OCI-LY7 (cell line): Measurements from ENCODE around the gene INPP5F. TPM values are rescaled to one million over a fixed set of nuclear protein-coding genes. Genes with fewer than 3 reads are reported as not detected.

Experiments
- BruUV-seq: library from RNA; stranded (reverse); fragments of 400-500 nt; replicated peaks from 2 replicates; lab custom pipeline; 2021; lab: Mats Ljungman, UMichigan
- CTCF ChIA-PET: fragments of 300-600 bp; sonication (Branson Sonifier 250); formaldehyde crosslinking; loops from one replicate; lab custom pipeline; 2022; ENCODE audit warnings: antibody characterized with exemption; ENCODE audit not compliant: unreplicated experiment; lab: Charles Lee
- POLR2A ChIA-PET: fragments of 300-600 bp; sonication (Branson Sonifier 250); formaldehyde crosslinking; loops from one replicate; lab custom pipeline; 2022; ENCODE audit warnings: antibody characterized with exemption; lab: Charles Lee
- DNase-seq: peaks from one replicate; pipeline ENCODE4 v3.0.0-alpha.2; 2015; ENCODE audit warnings: low spot score
- H2AFZ ChIP-seq: fragments of 200-600 bp; sonication (generic), shearing (Covaris generic); 2 replicates; pipeline ENCODE4 v1.6.1; 2014; ENCODE audit warnings: mild to moderate bottlenecking, antibody characterized with exemption, low read length, moderate library complexity
- H3K27ac ChIP-seq: fragments of 200-600 bp; sonication (generic); 2 replicates; pipeline ENCODE4 v1.5.1; 2014; ENCODE audit warnings: mixed run types, low read depth, mild to moderate bottlenecking, moderate library complexity, low read length, inconsistent platforms; ENCODE audit not compliant: poor library complexity, severe bottlenecking
- H3K36me3 ChIP-seq: fragments of 200-600 bp; sonication (generic); 2 replicates; pipeline ENCODE4 v1.6.1; 2014; ENCODE audit warnings: mild to moderate bottlenecking, antibody characterized with exemption, low read length, moderate library complexity, mixed read lengths; ENCODE audit not compliant: insufficient read depth
- H3K4me1 ChIP-seq: fragments of 200-600 bp; sonication (generic); 2 replicates; pipeline ENCODE4 v1.5.1; 2014; ENCODE audit warnings: mild to moderate bottlenecking, low read length; ENCODE audit not compliant: insufficient read depth, poor library complexity, severe bottlenecking
- H3K4me2 ChIP-seq: fragments of 200-600 bp; sonication (generic); 2 replicates; pipeline ENCODE4 v1.6.1; 2014; ENCODE audit warnings: mild to moderate bottlenecking, low read length
- H3K4me3 ChIP-seq: fragments of 200-600 bp; sonication (generic); 2 replicates; pipeline ENCODE4 v1.5.1; 2014; ENCODE audit warnings: mild to moderate bottlenecking, low read depth, low read length; ENCODE audit not compliant: poor library complexity, severe bottlenecking
- H3K79me2 ChIP-seq: fragments of 200-600 bp; sonication (generic); 2 replicates; pipeline ENCODE4 v1.6.1; 2016; ENCODE audit warnings: low read depth, mild to moderate bottlenecking, low read length, moderate library complexity, mixed read lengths; ENCODE audit not compliant: insufficient read depth
- H3K9me2 ChIP-seq: fragments of 200-600 bp; sonication (generic); 2 replicates; pipeline ENCODE4 v1.6.1; 2016; ENCODE audit warnings: mild to moderate bottlenecking, low read length, mixed read lengths; ENCODE audit not compliant: insufficient read depth
- H3K9me3 ChIP-seq: fragments of 200-600 bp; sonication (generic); 2 replicates; pipeline ENCODE4 v1.6.1; 2014; ENCODE audit warnings: mild to moderate bottlenecking, mixed run types, low read length, mixed read lengths
- H4K20me1 ChIP-seq: fragments of 200-600 bp; sonication (generic); 2 replicates; pipeline ENCODE4 v1.6.1; 2014; ENCODE audit warnings: mild to moderate bottlenecking, antibody characterized with exemption, low read length, moderate library complexity, mixed read lengths; ENCODE audit not compliant: insufficient read depth
- EZH2phosphoT487 ChIP-seq: fragments of 200-600 bp; sonication (generic); IDR thresholded peaks from 2 replicates; pipeline ENCODE4 v1.6.1; 2018; ENCODE audit warnings: low read depth, borderline replicate concordance, mild to moderate bottlenecking, mixed run types, antibody characterized with exemption, low read length, moderate library complexity, mixed read lengths
- intact Hi-C: fragments of 100-400 bp; cut with micrococcal nuclease; formaldehyde crosslinking; loops from one replicate; pipeline ENCODE4 v1.10.0; 2022; ENCODE audit not compliant: unreplicated experiment
- total RNA-seq, 2 experiments: library from RNA; depleted of rRNA in 1 of 2; stranded (reverse); fragments of >200 nt in 1 of 2; shearing (Covaris generic) in 1 of 2; gene quantifications; 2 replicates each; pipeline ENCODE4 v1.2.3, GENCODE V29; 2014 to 2022
- TF ChIP-seq, protein P1 (sequence below): fragments of 200-600 bp; sonication (generic); conservative IDR thresholded peaks from 2 replicates; pipeline ENCODE4 v1.5.1; 2014; ENCODE audit warnings: mild to moderate bottlenecking, antibody characterized with exemption, low read length, moderate library complexity, mixed read lengths

INPP5F gene
- total RNA-seq, 2 experiments from 2014 or later: 6.2 to 12.8 TPM

- Histone ChIP-seq H3K4me3 (no peak overlapping the region), H3K79me2 (no peaks in the 10 kb centered on the region), H3K4me1 (peaks cover 3% of the 10 kb centered on the region), H3K9me3 (0 out of 2 replicates have a peak, but pooled peaks cover 4% of the 10 kb centered on the region), H3K9me2 (no peaks in the 10 kb centered on the region), H3K4me2 (no peak overlapping the region), H3K27ac (no peak overlapping the region), H2AFZ (no peak overlapping the region), H4K20me1 (no peaks in the 10 kb centered on the region), H3K36me3 (no peaks in the 10 kb centered on the region)
- ChIA-PET POLR2A (interaction anchor here (0.5 to 1.8 kb wide), 6 partner anchors 10 to 151 kb away, joined by 5 to 10 read pairs (median 6); partner anchors contain the start of gene INPP5F), CTCF (interaction anchor here (0.5 to 1.6 kb wide), 2 partner anchors 11 to 12 kb away, joined by 3 to 5 read pairs; partner anchors contain the start of gene INPP5F)
- no TSS peak for BruUV-seq
- no peak for DNase-seq
- intact Hi-C loops: no loop called here
- TF ChIP-seq, protein P1, sequence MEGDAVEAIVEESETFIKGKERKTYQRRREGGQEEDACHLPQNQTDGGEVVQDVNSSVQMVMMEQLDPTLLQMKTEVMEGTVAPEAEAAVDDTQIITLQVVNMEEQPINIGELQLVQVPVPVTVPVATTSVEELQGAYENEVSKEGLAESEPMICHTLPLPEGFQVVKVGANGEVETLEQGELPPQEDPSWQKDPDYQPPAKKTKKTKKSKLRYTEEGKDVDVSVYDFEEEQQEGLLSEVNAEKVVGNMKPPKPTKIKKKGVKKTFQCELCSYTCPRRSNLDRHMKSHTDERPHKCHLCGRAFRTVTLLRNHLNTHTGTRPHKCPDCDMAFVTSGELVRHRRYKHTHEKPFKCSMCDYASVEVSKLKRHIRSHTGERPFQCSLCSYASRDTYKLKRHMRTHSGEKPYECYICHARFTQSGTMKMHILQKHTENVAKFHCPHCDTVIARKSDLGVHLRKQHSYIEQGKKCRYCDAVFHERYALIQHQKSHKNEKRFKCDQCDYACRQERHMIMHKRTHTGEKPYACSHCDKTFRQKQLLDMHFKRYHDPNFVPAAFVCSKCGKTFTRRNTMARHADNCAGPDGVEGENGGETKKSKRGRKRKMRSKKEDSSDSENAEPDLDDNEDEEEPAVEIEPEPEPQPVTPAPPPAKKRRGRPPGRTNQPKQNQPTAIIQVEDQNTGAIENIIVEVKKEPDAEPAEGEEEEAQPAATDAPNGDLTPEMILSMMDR: no peak
- TF ChIP-seq EZH2phosphoT487: no peak
Measured at GRCh38 chr10:119713744-119714483, 11.9 kb upstream of the INPP5F start.

- no peak for DNase-seq
- POLR2A ChIA-PET: interaction anchor here (1.1 to 1.8 kb wide), 4 partner anchors 10 to 19 kb away, joined by 5 to 10 read pairs (median 8); partner anchors contain the start of gene INPP5F
- Histone ChIP-seq H3K9me3 (0 out of 2 replicates have a peak, but pooled peaks cover 4% of the 10 kb centered on the region), H3K79me2 (no peaks in the 10 kb centered on the region), H3K4me1 (no peaks in the 10 kb centered on the region), H3K9me2 (no peaks in the 10 kb centered on the region), H3K4me3 (no peak overlapping the region), H3K27ac (no peak overlapping the region), H3K36me3 (no peaks in the 10 kb centered on the region), H2AFZ (no peak overlapping the region), H4K20me1 (no peaks in the 10 kb centered on the region), H3K4me2 (no peak overlapping the region)
- intact Hi-C loops: no loop called here
- TF ChIP-seq, protein P1: no peak
- no peak for TF ChIP-seq EZH2phosphoT487
- BruUV-seq: no TSS peak
- CTCF ChIA-PET: interaction anchor here (0.5 to 1.6 kb wide), 2 partner anchors 10 to 11 kb away, joined by 3 to 5 read pairs; partner anchors contain the start of gene INPP5F
Measured at GRCh38 chr10:119714484-119714816, 11.4 kb upstream of the INPP5F start.
